ENCODE data around the gene NUAK2. TPM values are rescaled to one million over a fixed set of nuclear protein-coding genes. Genes with fewer than 3 reads are reported as not detected.

NUAK2 gene
- total RNA-seq, 1 donor from 2014 or later = 4.5 TPM

GRCh38 chr1:205339197-205339702 is 17.7 kb upstream of the NUAK2 start:
- Mint-ChIP-seq H3K4me3 (ENCODE audit: unreplicated experiment) (no peak overlapping the region), H3K36me3 (ENCODE audit: unreplicated experiment) (no peaks in the 10 kb centered on the region), H3K27ac (ENCODE audit: unreplicated experiment) (no peak overlapping the region), H3K9me3 (ENCODE audit: unreplicated experiment) (no peaks in the 10 kb centered on the region), H3K27me3 (ENCODE audit: unreplicated experiment) (peaks cover 33% of the 10 kb centered on the region), H3K4me1 (ENCODE audit: unreplicated experiment) (peaks cover 2% of the 10 kb centered on the region)
- TF ChIP-seq, protein P1, sequence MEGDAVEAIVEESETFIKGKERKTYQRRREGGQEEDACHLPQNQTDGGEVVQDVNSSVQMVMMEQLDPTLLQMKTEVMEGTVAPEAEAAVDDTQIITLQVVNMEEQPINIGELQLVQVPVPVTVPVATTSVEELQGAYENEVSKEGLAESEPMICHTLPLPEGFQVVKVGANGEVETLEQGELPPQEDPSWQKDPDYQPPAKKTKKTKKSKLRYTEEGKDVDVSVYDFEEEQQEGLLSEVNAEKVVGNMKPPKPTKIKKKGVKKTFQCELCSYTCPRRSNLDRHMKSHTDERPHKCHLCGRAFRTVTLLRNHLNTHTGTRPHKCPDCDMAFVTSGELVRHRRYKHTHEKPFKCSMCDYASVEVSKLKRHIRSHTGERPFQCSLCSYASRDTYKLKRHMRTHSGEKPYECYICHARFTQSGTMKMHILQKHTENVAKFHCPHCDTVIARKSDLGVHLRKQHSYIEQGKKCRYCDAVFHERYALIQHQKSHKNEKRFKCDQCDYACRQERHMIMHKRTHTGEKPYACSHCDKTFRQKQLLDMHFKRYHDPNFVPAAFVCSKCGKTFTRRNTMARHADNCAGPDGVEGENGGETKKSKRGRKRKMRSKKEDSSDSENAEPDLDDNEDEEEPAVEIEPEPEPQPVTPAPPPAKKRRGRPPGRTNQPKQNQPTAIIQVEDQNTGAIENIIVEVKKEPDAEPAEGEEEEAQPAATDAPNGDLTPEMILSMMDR (IDR thresholded peaks at IDR 0.05) = no peak
- DNase-seq (ENCODE audit: extremely low spot score, unreplicated experiment) = no peak

DNA sequence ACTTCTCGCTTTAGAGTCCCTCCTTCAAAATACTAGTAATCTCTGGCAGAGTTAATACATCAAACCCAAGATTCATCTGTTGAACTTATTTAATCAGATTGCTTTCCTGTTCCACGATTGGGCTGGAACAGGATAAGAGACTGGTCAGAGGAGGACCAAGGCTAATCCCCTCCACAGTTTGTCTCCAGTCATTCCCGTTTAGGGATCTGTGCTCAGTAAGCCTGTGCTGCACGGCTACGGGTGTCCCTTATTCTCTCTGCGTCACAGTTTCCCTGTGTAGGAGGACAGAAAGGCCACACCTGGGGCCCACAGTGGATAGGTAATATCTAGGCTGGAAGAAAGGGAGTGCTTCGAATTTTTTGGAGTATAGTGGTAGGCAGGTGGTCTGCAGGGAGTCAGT is 16.5 kb upstream of the NUAK2 start:
- H3K36me3 Mint-ChIP-seq (ENCODE audit: unreplicated experiment) = no peaks in the 10 kb centered on the region
- no peak overlapping the region for H3K4me3 Mint-ChIP-seq (ENCODE audit: unreplicated experiment)
- no peaks in the 10 kb centered on the region for H3K9me3 Mint-ChIP-seq (ENCODE audit: unreplicated experiment)
- H3K4me1 Mint-ChIP-seq (ENCODE audit: unreplicated experiment) = no peaks in the 10 kb centered on the region
- no peak for DNase-seq (ENCODE audit: extremely low spot score, unreplicated experiment)
- H3K27ac Mint-ChIP-seq (ENCODE audit: unreplicated experiment) = no peak overlapping the region
- H3K27me3 Mint-ChIP-seq (ENCODE audit: unreplicated experiment) = peaks cover 36% of the 10 kb centered on the region
- TF ChIP-seq, protein P1 (IDR thresholded peaks at IDR 0.05) = no peak

- Mint-ChIP-seq H3K27me3 (ENCODE audit: unreplicated experiment) (peaks cover 32% of the 10 kb centered on the region), H3K4me1 (ENCODE audit: unreplicated experiment) (no peaks in the 10 kb centered on the region), H3K36me3 (ENCODE audit: unreplicated experiment) (no peaks in the 10 kb centered on the region), H3K9me3 (ENCODE audit: unreplicated experiment) (no peaks in the 10 kb centered on the region), H3K27ac (ENCODE audit: unreplicated experiment) (no peak overlapping the region), H3K4me3 (ENCODE audit: unreplicated experiment) (no peak overlapping the region)
- TF ChIP-seq, protein P1 (IDR thresholded peaks at IDR 0.05) = no peak
- DNase-seq (ENCODE audit: extremely low spot score, unreplicated experiment) = no peak
These were observed 15.9 kb upstream of the NUAK2 start for GRCh38 chr1:205337481-205337880.

- H3K4me3 Mint-ChIP-seq (ENCODE audit: unreplicated experiment) = no peak overlapping the region
- no peaks in the 10 kb centered on the region for H3K9me3 Mint-ChIP-seq (ENCODE audit: unreplicated experiment)
- H3K27ac Mint-ChIP-seq (ENCODE audit: unreplicated experiment) = no peak overlapping the region
- H3K36me3 Mint-ChIP-seq (ENCODE audit: unreplicated experiment) = no peaks in the 10 kb centered on the region
- peak; percentile 92 for DNase-seq (ENCODE audit: extremely low spot score, unreplicated experiment)
- peaks cover 29% of the 10 kb centered on the region for H3K27me3 Mint-ChIP-seq (ENCODE audit: unreplicated experiment)
- H3K4me1 Mint-ChIP-seq (ENCODE audit: unreplicated experiment) = no peaks in the 10 kb centered on the region
- TF ChIP-seq, protein P1 (IDR thresholded peaks at IDR 0.05) = peak; percentile 96
These were observed 14.1 kb upstream of the NUAK2 start for GRCh38 chr1:205335692-205336091.

- Mint-ChIP-seq H3K36me3 (ENCODE audit: unreplicated experiment) (no peaks in the 10 kb centered on the region), H3K4me1 (ENCODE audit: unreplicated experiment) (peaks cover under 1% of the 10 kb centered on the region), H3K9me3 (ENCODE audit: unreplicated experiment) (no peaks in the 10 kb centered on the region), H3K27ac (ENCODE audit: unreplicated experiment) (no peak overlapping the region), H3K4me3 (ENCODE audit: unreplicated experiment) (no peak overlapping the region), H3K27me3 (ENCODE audit: unreplicated experiment) (peaks cover 21% of the 10 kb centered on the region)
- TF ChIP-seq, protein P1 (IDR thresholded peaks at IDR 0.05) = no peak
- no peak for DNase-seq (ENCODE audit: extremely low spot score, unreplicated experiment)
These were observed 10.7 kb upstream of the NUAK2 start for GRCh38 chr1:205332015-205332791.

Data from osteocyte (in vitro differentiated cells).